ENCODE measurements around the gene MPL.

Gene MPL

DNA sequence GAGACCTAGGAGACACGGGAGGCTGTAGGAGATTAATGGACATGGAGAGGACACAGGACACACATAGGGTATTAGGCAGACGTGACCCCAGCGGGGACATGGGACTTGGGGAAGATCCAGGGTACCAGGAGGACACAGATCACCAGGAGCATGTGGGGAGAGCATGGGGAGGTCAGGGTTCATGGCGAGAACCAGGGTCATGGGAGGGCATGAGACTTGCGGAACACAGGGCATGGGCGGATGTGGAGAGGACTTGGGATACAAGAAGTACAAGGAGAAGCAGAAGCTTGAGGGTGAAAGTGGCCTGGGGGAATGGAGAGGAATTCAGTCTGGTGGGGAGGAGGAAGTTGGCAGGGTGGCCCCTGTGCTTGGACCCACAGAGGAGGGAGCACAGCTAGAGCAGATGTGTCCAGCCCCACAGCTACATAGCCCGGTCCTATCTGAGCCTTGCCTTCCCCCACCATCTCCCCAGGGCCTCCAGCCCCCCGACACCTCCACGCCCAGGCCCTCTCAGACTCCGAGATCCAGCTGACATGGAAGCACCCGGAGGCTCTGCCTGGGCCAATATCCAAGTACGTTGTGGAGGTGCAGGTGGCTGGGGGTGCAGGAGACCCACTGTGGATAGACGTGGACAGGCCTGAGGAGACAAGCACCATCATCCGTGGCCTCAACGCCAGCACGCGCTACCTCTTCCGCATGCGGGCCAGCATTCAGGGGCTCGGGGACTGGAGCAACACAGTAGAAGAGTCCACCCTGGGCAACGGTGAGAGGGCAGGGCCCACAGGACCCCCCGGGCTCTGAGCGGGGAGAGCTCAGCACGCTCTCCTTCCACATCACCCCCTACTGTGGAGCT is 24.7 kb upstream of the MPL start:
- Histone ChIP-seq H3K4me3 (ENCODE audit: insufficient read depth, low read length, poor library complexity, severe bottlenecking) (no peak overlapping the region), H3K9me3 (ENCODE audit: insufficient read depth, low read length) (no peaks in the 10 kb centered on the region), H3K9ac (ENCODE audit: low read length) (no peak overlapping the region), H2AFZ (ENCODE audit: low read depth, low read length, severe bottlenecking) (no peak overlapping the region), H3K27ac (ENCODE audit: low read depth, low read length) (no peak overlapping the region), H3K79me2 (ENCODE audit: insufficient read depth, low read length) (no peaks in the 10 kb centered on the region), H3K4me2 (ENCODE audit: low read depth, low read length, poor library complexity, severe bottlenecking) (no peak overlapping the region), H3K27me3 (ENCODE audit: low read length) (no peaks in the 10 kb centered on the region), H3K36me3 (ENCODE audit: low read length) (no peaks in the 10 kb centered on the region), H3F3A (ENCODE audit: insufficient read depth) (no peaks in the 10 kb centered on the region), H4K20me1 (ENCODE audit: low read depth, low read length) (no peaks in the 10 kb centered on the region), H3K9me2 (replicated peaks; ENCODE audit: insufficient read depth, low read length) (no peaks in the 10 kb centered on the region)
- TF ChIP-seq CTCF (IDR thresholded peaks at IDR 0.05; ENCODE audit: insufficient read depth, low read length, poor library complexity, severe bottlenecking) (no peak), EZH2phosphoT487 (conservative IDR thresholded peaks at IDR 0.05; ENCODE audit: low read length) (no peak)

- Histone ChIP-seq H3K27me3 (ENCODE audit: low read length) (no peaks in the 10 kb centered on the region), H3K9me3 (ENCODE audit: insufficient read depth, low read length) (no peaks in the 10 kb centered on the region), H3K27ac (ENCODE audit: low read depth, low read length) (no peak overlapping the region), H3K4me3 (ENCODE audit: insufficient read depth, low read length, poor library complexity, severe bottlenecking) (no peak overlapping the region), H3K9me2 (replicated peaks; ENCODE audit: insufficient read depth, low read length) (no peaks in the 10 kb centered on the region), H3F3A (ENCODE audit: insufficient read depth) (no peaks in the 10 kb centered on the region), H3K9ac (ENCODE audit: low read length) (no peak overlapping the region), H3K36me3 (ENCODE audit: low read length) (no peaks in the 10 kb centered on the region), H3K4me2 (ENCODE audit: low read depth, low read length, poor library complexity, severe bottlenecking) (no peak overlapping the region), H3K79me2 (ENCODE audit: insufficient read depth, low read length) (no peaks in the 10 kb centered on the region), H4K20me1 (ENCODE audit: low read depth, low read length) (no peaks in the 10 kb centered on the region), H2AFZ (ENCODE audit: low read depth, low read length, severe bottlenecking) (no peak overlapping the region)
- TF ChIP-seq EZH2phosphoT487 (conservative IDR thresholded peaks at IDR 0.05; ENCODE audit: low read length) (no peak), CTCF (IDR thresholded peaks at IDR 0.05; ENCODE audit: insufficient read depth, low read length, poor library complexity, severe bottlenecking) (no peak)
Measured at GRCh38 chr1:43313771-43314170, 23.8 kb upstream of the MPL start.

DNA sequence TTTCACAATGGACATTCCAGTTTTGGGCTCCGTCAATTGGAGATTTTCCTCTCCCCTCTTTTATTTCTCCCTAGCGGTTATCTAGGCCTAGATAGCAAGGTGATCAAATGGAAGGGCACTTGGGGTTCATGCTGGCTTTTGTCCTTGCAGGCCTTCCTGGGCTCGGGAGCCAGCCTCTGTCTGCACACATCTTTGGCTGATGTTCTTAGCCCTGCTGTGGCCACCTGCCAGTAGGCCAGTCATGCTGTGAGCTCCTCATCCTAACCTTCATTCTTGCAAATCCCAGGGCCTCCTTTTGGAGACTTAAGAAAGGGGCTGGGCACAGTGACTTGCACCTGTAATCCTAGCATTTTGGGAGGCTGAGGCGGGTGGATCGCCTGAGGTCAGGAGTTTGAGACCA is 23.4 kb upstream of the MPL start:
- Histone ChIP-seq H2AFZ (ENCODE audit: low read depth, low read length, severe bottlenecking) (no peak overlapping the region), H3K4me2 (ENCODE audit: low read depth, low read length, poor library complexity, severe bottlenecking) (no peak overlapping the region), H3K9me3 (ENCODE audit: insufficient read depth, low read length) (no peaks in the 10 kb centered on the region), H3F3A (ENCODE audit: insufficient read depth) (no peaks in the 10 kb centered on the region), H4K20me1 (ENCODE audit: low read depth, low read length) (no peaks in the 10 kb centered on the region), H3K4me3 (ENCODE audit: insufficient read depth, low read length, poor library complexity, severe bottlenecking) (no peak overlapping the region), H3K9ac (ENCODE audit: low read length) (no peak overlapping the region), H3K27me3 (ENCODE audit: low read length) (no peaks in the 10 kb centered on the region), H3K36me3 (ENCODE audit: low read length) (no peaks in the 10 kb centered on the region), H3K79me2 (ENCODE audit: insufficient read depth, low read length) (no peaks in the 10 kb centered on the region), H3K9me2 (replicated peaks; ENCODE audit: insufficient read depth, low read length) (no peaks in the 10 kb centered on the region), H3K27ac (ENCODE audit: low read depth, low read length) (no peak overlapping the region)
- TF ChIP-seq EZH2phosphoT487 (conservative IDR thresholded peaks at IDR 0.05; ENCODE audit: low read length) (no peak), CTCF (IDR thresholded peaks at IDR 0.05; ENCODE audit: insufficient read depth, low read length, poor library complexity, severe bottlenecking) (no peak)

Data from SU-DHL-6 (cell line).